K562 (cell line): ENCODE data around the gene TAT. TPM values are rescaled to one million over a fixed set of nuclear protein-coding genes. Genes with fewer than 3 reads are reported as not detected.

ENCODE experiments used
- ATAC-seq: fragments of 200-7000 bp; cut with Tn5 transposase; 3 replicates; pipeline ENCODE4 v1.9.1; 2020; ENCODE audit warnings: moderate library complexity
- Bru-seq: library from RNA; stranded (reverse); fragments of 400-500 nt; gene quantifications from one replicate; lab custom pipeline; 2021; lab: Mats Ljungman, UMichigan
- BruChase-seq, 2 experiments: library from RNA; stranded (reverse); fragments of 400-500 nt; gene quantifications; one replicate each; lab custom pipeline; 2021; lab: Mats Ljungman, UMichigan
- BruUV-seq: library from RNA; stranded (reverse); fragments of 400-500 nt; replicated peaks from 2 replicates; lab custom pipeline; 2021; lab: Mats Ljungman, UMichigan
- CTCF ChIA-PET: fragments of 300-600 bp; formaldehyde crosslinking; extraction: SDS; loops from one replicate; lab custom pipeline; 2021; ENCODE audit warnings: low intra/inter-chr PET ratio; lab: Yijun Ruan, JAX
- POLR2A ChIA-PET: fragments of 300-600, 350-650 bp; sonication (Branson Sonifier 250); formaldehyde crosslinking; extraction: SDS; loops from one replicate; lab custom pipeline; 2021; ENCODE audit warnings: antibody characterized with exemption, inconsistent platforms; lab: Yijun Ruan, JAX
- DNase-seq, 4 experiments: peaks; one replicate each; pipeline versions ENCODE4 v3.0.0 to v3.0.0-alpha.2; 2011 to 2018; ENCODE audit warnings: low spot score in 3 of 4, mixed read lengths in 3 of 4; ENCODE audit errors: extremely low read depth in 1 of 4
- FAIRE-seq: peaks from 2 replicates; lab custom pipeline; 2011; peaks lifted over from hg19 to GRCh38; lab: Jason Lieb, UNC
- H2AFZ ChIP-seq: 2 replicates; pipeline ENCODE4 v1.6.0; 2011; ENCODE audit warnings: low read depth, low read length, control low read depth, inconsistent platforms
- H3K27ac ChIP-seq: fragments of 200-600 bp; 3 replicates; pipeline ENCODE4 v1.8.0; 2011; ENCODE audit warnings: low read depth, mild to moderate bottlenecking, control low read depth, inconsistent platforms, low read length, moderate library complexity, mixed read lengths; ENCODE audit errors: extremely low read depth
- H3K27me3 ChIP-seq, 2 experiments: fragments of 300-600 bp in 1 of 2; 2 replicates in 1 of 2; 3 replicates in 1 of 2; pipeline versions ENCODE4 v1.6.0 to v1.8.0; 2011; ENCODE audit warnings: inconsistent platforms in 2 of 2, low read length in 2 of 2, mild to moderate bottlenecking in 1 of 2, mixed read lengths in 1 of 2, moderate library complexity in 1 of 2; ENCODE audit not compliant: control insufficient read depth in 2 of 2, insufficient read depth in 2 of 2
- H3K36me3 ChIP-seq: fragments of 300-600 bp; 3 replicates; pipeline ENCODE4 v1.8.0; 2011; ENCODE audit warnings: mild to moderate bottlenecking, low read length, inconsistent platforms; ENCODE audit not compliant: control insufficient read depth, insufficient read depth
- H3K4me1 ChIP-seq, 2 experiments: fragments of 200-600 bp in 1 of 2; replicated peaks in 1 of 2; 2 replicates in 1 of 2; 3 replicates in 1 of 2; pipeline versions ENCODE4 v1.5.1 to v1.8.0; 2011; ENCODE audit warnings: inconsistent platforms in 2 of 2, low read length in 2 of 2, mild to moderate bottlenecking in 1 of 2, mixed read lengths in 1 of 2, moderate library complexity in 1 of 2; ENCODE audit not compliant: control insufficient read depth in 2 of 2, insufficient read depth in 2 of 2
- H3K4me2 ChIP-seq: 2 replicates; pipeline ENCODE4 v1.6.1; 2011; ENCODE audit warnings: low read length, control low read depth, inconsistent platforms, mixed read lengths; ENCODE audit not compliant: insufficient read depth
- H3K4me3 ChIP-seq: fragments of 200-600 bp; sonication (generic), shearing (Covaris generic); 2 replicates; pipeline ENCODE4 v1.5.1; 2016; ENCODE audit warnings: control low read depth, inconsistent platforms
- H3K79me2 ChIP-seq: fragments of 200-600 bp; 3 replicates; pipeline ENCODE4 v1.8.0; 2011; ENCODE audit warnings: low read length, inconsistent platforms; ENCODE audit not compliant: control insufficient read depth, insufficient read depth
- H3K9ac ChIP-seq, 2 experiments: 2 replicates each; pipeline versions ENCODE4 v1.6.0 to v1.6.1; 2011; ENCODE audit warnings: low read depth in 2 of 2, low read length in 2 of 2, control low read depth in 1 of 2, inconsistent platforms in 1 of 2, mild to moderate bottlenecking in 1 of 2, mixed read lengths in 1 of 2; ENCODE audit not compliant: insufficient read depth in 1 of 2
- H3K9me1 ChIP-seq: one replicate; pipeline ENCODE4 v1.6.0; 2011; ENCODE audit warnings: inconsistent platforms, mild to moderate bottlenecking, low read length, moderate library complexity; ENCODE audit not compliant: control insufficient read depth, insufficient read depth
- H3K9me3 ChIP-seq: replicated peaks from 2 replicates; pipeline ENCODE4 v1.5.1; 2011; ENCODE audit warnings: low read depth, low read length, inconsistent platforms; ENCODE audit not compliant: control insufficient read depth, insufficient read depth
- H4K20me1 ChIP-seq: replicated peaks from 2 replicates; pipeline ENCODE4 v1.6.1; 2011; ENCODE audit warnings: low read length, inconsistent platforms, mixed read lengths; ENCODE audit not compliant: control insufficient read depth, insufficient read depth
- FOXJ2 ChIP-seq: fragments of 200-800 bp; sonication (Bioruptor generic); IDR thresholded peaks from 2 replicates; pipeline ENCODE4 v1.6.1; 2016; ENCODE audit warnings: missing genetic modification characterization, missing compliant biosample characterization
- MAFF ChIP-seq: IDR thresholded peaks from 2 replicates; pipeline ENCODE4 v1.6.1; 2012; ENCODE audit warnings: low read length, improper control_type of control experiment
- XRCC4 ChIP-seq: IDR thresholded peaks from one replicate; pipeline ENCODE4 v1.6.1; 2011; ENCODE audit not compliant: insufficient read depth, insufficient read length; ENCODE audit errors: extremely low read depth
- WGBS: fragments of 100-300 bp; shearing (Covaris generic); methylation state at CpG from one replicate; pipeline ENCODE4 v1.1.6; 2016; ENCODE audit warnings: low coverage, mixed read lengths; ENCODE audit not compliant: insufficient coverage; ENCODE audit errors: missing lambda C conversion rate; 5-methylcytosine and 5-hydroxymethylcytosine counted together
- in situ Hi-C: fragments of 300-500 bp; cut with MboI; formaldehyde crosslinking; loops from 4 replicates; pipeline ENCODE4 v1.15.0; 2018; ENCODE audit warnings: inconsistent platforms, mixed read lengths
- intact Hi-C: fragments of 100-400 bp; cut with micrococcal nuclease; formaldehyde crosslinking; loops from 2 replicates; pipeline ENCODE4 v1.14.2; 2022
- long read RNA-seq, 3 experiments: library from polyadenylated mRNA in 2 of 3; library from RNA in 1 of 3; unstranded in 2 of 3; stranded (forward) in 1 of 3; transcript quantifications; one replicate each; pipeline ENCODE4 v2.0.0, GENCODE V29; 2019 to 2022
- polyA minus RNA-seq, 3 experiments: library from RNA; depleted of rRNA, polyadenylated mRNA; stranded (reverse); fragments of >200 nt; gene quantifications; 2 replicates each; pipeline ENCODE4 v1.2.3, GENCODE V29; 2011
- polyA plus RNA-seq, 8 experiments: library from polyadenylated mRNA; depleted of rRNA in 4 of 8; stranded (reverse) in 5 of 8; unstranded in 3 of 8; fragments of >200 nt; fragmentation: Nextera tagmentation in 2 of 8; fragmentation: Illumina TruSeq in 1 of 8; extraction: Ambion mirVana in 2 of 8; extraction: Trizol in 1 of 8; gene quantifications; 2 replicates each; pipeline versions ENCODE4 v1.2.1 to v1.2.3, GENCODE V29; 2011 to 2014; ENCODE audit warnings: inconsistent platforms in 1 of 8, missing spikeins in 1 of 8
- total RNA-seq, 7 experiments: library from RNA; depleted of rRNA in 6 of 7; stranded (reverse); fragments of >200 nt in 6 of 7; fragmentation: Illumina TruSeq in 2 of 7; extraction: Trizol in 2 of 7; gene quantifications; 2 replicates each; pipeline versions ENCODE4 v1.2.1 to v1.2.3, GENCODE V29; 2011 to 2021; ENCODE audit warnings: low replicate concordance in 1 of 7
- TF ChIP-seq, protein P1 (sequence below), 2 experiments: fragments of 450-650 bp in 1 of 2; sonication (generic) in 1 of 2; formaldehyde crosslinking; conservative IDR thresholded peaks; 2 replicates each; pipeline versions ENCODE4 v1.4.0 to v1.8.1; 2020 to 2022; ENCODE audit warnings: mild to moderate bottlenecking in 1 of 2, missing genetic modification reagents in 1 of 2
- TF ChIP-seq, protein P2 (sequence below): fragments of 250-450 bp; sonication (Bioruptor Pico); IDR thresholded peaks from 2 replicates; pipeline ENCODE4 v1.5.0; 2021; ENCODE audit warnings: mild to moderate bottlenecking, moderate library complexity

The TAT gene
- total RNA-seq (2011; cell fraction: chromatin; rRNA removed; ENCODE audit: low replicate concordance) = not detected in 2 replicates
- total RNA-seq (2011; cell fraction: nucleolus; rRNA removed) = not detected in 2 replicates
- total RNA-seq (2011; cell fraction: nucleoplasm; rRNA removed) = not detected in 2 replicates
- total RNA-seq (2014; rRNA removed) (not detected in 2 replicates), total RNA-seq (2014; rRNA removed; fragmentation: Illumina TruSeq; extraction: Trizol) (not detected in 2 replicates), total RNA-seq (2015; rRNA removed; fragmentation: Illumina TruSeq; extraction: Trizol) (not detected in 2 replicates), total RNA-seq (2021) (0.24 and 0.63 TPM in 2 replicates), polyA plus RNA-seq (2011; rRNA removed) (not detected in 2 replicates), polyA plus RNA-seq (2014; fragmentation: Illumina TruSeq; extraction: Trizol) (not detected in 2 replicates), polyA plus RNA-seq (2014; fragmentation: Nextera tagmentation; extraction: Ambion mirVana) (under 1 TPM; 0.04 TPM), polyA plus RNA-seq (2014; rRNA removed) (not detected in 2 replicates), polyA minus RNA-seq (2011; rRNA and poly(A)+ RNA removed) (not detected in 2 replicates), Bru-seq, nascent RNA (not detected), BruChase-seq, experiment 1, labeled RNA remaining after a 2-hour chase (not detected), BruChase-seq, experiment 2, labeled RNA remaining after a 6-hour chase (not detected)
- not detected in 2 replicates for polyA plus RNA-seq (2011; cell fraction: cytosol; rRNA removed)
- not detected in 2 replicates for polyA plus RNA-seq (2011; cell fraction: nucleus; rRNA removed)
- polyA plus RNA-seq (2012) = 0.04 TPM in 1 of 2 replicates, not detected in the other
- not detected in 2 replicates for polyA minus RNA-seq (2011; cell fraction: cytosol; rRNA and poly(A)+ RNA removed)
- polyA minus RNA-seq (2011; cell fraction: nucleus; rRNA and poly(A)+ RNA removed) = not detected in 2 replicates
- long read RNA-seq, experiment 1 = 0 reads
- long read RNA-seq, experiment 2 = 0 reads
- long read RNA-seq, experiment 3 = 0 reads

GRCh38 chr16:71576971-71577370, at the start of gene TAT:
TSS of gene TAT (minus strand) at chr16:71577092. CDS start at chr16:71576415, 677 bp downstream.
- H3K79me2 ChIP-seq = no peaks in the 10 kb centered on the region
- no peak within 1 kb of the TSS for H2AFZ ChIP-seq
- H3K9me1 ChIP-seq = no peaks in the 10 kb centered on the region
- H3K4me3 ChIP-seq = no peak within 1 kb of the TSS
- H3K9ac ChIP-seq = no peak within 1 kb of the TSS
- no peak within 1 kb of the TSS for H3K27ac ChIP-seq
- in situ Hi-C loops = no loop called here
- 0% methylated on average over 3 of the region's 3 CpGs for WGBS
- CTCF ChIA-PET = no interaction called here
- H3K4me2 ChIP-seq = no peak within 1 kb of the TSS
- DNase-seq (no peak), FAIRE-seq (no peak), ATAC-seq (no peak)
- H3K36me3 ChIP-seq = no peaks in the 10 kb centered on the region
- no TSS peak for BruUV-seq
- TF ChIP-seq FOXJ2 (tag) (no peak), XRCC4 (no peak), MAFF (no peak)
- TF ChIP-seq, protein P1, sequence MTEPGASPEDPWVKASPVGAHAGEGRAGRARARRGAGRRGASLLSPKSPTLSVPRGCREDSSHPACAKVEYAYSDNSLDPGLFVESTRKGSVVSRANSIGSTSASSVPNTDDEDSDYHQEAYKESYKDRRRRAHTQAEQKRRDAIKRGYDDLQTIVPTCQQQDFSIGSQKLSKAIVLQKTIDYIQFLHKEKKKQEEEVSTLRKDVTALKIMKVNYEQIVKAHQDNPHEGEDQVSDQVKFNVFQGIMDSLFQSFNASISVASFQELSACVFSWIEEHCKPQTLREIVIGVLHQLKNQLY (CRISPR knock-in tag; conservative IDR thresholded peaks at IDR 0.05) = no peak
- TF ChIP-seq, protein P2, sequence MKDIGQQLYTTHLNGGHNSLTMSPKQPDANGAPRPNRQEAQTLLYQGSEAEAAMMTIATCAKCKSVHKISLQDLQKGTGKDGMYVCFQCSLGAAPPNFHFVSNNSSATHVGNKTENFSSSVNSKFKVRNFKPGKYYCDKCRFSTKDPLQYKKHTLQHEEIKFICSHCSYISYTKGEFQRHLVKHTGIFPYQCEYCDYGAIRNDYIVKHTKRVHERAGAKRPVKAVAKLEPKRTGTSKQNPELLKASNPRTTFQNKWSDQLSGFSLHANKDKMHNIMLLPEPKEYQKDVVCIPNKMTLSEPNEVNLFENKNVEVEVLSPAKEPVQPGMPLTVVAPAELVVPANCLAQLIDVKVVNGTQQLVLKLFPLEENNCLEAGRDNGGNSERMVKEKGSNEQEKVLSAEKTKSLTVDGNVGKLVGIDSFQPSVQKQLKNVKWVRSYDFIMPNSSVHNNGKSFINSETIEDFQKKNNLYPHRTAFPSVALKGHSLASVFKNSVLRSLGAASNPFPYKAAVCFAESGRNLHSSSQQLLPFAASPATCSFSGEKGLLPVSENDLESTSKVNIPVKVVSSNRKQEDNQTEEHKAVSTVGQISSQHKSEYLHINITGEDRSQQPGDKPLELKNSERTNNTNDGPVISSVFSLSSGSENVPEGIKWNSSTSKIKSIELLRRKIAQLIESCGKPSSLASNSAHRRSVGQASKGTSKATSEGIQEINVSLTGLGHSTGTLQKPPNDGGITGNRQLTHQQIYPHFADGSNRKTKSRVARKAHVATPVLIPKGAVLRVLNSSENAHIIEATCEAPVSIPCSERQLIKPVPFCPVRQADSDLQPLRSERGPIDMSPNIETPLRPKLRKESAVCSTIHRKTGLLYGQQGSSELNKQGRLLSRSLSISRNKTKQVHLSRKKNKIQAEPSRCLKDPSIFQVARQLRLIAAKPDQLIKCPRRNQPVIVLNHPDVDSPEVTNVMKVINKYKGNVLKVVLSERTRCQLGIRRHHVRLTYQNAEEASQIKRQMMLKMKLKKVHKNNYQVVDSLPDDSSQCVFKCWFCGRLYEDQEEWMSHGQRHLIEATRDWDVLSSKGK (CRISPR knock-in tag) = no peak
- no peaks in the 10 kb centered on the region for H3K9me3 ChIP-seq
- POLR2A ChIA-PET = interaction anchor here (0.7 to 0.9 kb wide), 3 partner anchors 8 to 10 kb away, joined by 3 to 4 read pairs (median 3); no protein-coding TSS in a partner anchor
- 0 out of 2 replicates have a peak, but pooled peaks cover 4% of the 10 kb centered on the region for H4K20me1 ChIP-seq
- H3K4me1 ChIP-seq = no peaks in the 10 kb centered on the region
- intact Hi-C loops = no loop called here
- peaks cover 24 to 32% of the 10 kb centered on the region in 2 experiments; a peak in 4 of 5 replicates for H3K27me3 ChIP-seq
